Activated CD8-positive, alpha-beta memory T cell treated with anti-CD3 and anti-CD28 coated beads for 1 hour (primary cell): ENCODE measurements around the gene ARID3B.
A peak's percentile ranks its signal among the peaks of the same experiment; 100 is the strongest.
"Not testable (repeated sequence)": the region's sequence is repeated elsewhere in the genome, so short reads cannot be mapped to it uniquely, and the experiment has no call there.

ENCODE experiments used
- DNase-seq, 2 donors: peaks; one replicate each; pipeline ENCODE4 v3.0.0-alpha.2; 2020; ENCODE audit warnings: low read depth in 1 of 2; ENCODE audit errors: extremely low read depth in 1 of 2

ARID3B gene

GRCh38 chr15:74531144-74531811, 9.7 kb upstream of the ARID3B start:
- no peak for DNase-seq

GRCh38 chr15:74535388-74536084, 5.5 kb upstream of the ARID3B start:
- no peak for DNase-seq

DNA sequence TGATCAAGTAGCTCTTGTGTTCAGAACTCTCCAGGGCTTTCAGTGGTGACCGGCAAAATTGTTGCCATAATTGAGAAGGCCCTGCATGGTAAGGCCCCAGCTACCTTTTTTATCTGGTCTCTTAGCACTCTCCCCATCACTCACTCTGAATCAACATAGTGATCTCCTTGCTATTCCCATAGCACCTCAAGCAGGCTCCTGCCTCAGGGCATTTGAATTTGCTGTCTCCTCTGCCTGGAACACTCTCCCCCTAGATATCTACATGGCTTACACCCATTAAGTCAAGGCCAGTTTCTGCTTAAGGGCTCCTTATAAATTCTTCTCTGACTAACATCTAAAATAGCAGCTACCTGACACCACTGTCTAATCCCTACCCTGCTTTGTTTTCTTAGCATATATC, 3.3 kb upstream of the ARID3B start:
- DNase-seq, result no peak

DNA sequence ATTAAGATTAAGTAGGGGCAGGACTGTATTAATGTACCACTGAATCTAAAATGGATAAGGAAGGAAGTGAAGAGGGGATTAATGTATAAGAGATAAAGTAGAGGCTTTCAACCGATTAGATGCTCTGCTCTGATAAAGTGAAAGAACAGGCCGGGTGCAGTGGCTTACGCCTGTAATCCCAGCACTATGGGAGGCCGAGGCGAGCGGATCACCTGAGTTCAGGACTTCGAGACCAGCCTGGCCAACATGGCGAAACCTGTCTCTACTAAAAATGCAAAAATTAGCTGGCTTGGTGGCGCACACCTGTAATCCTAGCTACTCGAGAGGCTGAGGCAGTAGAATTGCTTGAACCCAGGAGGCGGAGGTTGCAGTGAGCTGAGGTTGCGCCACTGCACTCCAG, 1.5 kb upstream of the ARID3B start:
- DNase-seq, result not testable (repeated sequence)

DNA sequence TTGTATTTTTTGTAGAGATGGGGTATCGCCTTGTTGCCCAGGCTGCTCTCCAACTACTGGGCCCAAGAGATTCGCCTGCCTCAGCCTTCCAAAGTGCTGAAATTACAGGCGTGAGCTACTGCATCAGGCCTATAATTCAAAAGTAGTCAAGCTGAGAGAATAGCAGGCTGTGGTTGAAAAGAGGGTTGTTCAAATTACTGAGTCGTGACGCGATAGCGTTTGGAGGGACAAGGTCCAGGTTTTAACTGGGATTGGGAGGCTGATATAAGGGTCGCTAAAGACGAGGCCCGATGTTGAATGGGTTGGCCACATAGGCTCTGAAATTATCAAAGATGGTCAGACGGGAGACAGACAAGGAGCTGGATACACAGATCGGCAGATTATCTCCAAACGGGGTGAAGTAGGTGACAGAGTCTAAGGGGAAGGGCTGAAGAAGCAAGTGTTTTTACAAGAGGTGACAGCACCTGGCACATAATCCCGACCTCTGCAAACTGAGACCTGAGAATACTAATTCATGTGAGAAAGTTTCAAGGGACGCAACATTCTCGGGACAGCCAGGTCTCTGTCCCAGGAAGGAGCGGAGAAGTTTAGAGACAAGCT, 759 bp upstream of the ARID3B start:
- DNase-seq, result no peak

DNA sequence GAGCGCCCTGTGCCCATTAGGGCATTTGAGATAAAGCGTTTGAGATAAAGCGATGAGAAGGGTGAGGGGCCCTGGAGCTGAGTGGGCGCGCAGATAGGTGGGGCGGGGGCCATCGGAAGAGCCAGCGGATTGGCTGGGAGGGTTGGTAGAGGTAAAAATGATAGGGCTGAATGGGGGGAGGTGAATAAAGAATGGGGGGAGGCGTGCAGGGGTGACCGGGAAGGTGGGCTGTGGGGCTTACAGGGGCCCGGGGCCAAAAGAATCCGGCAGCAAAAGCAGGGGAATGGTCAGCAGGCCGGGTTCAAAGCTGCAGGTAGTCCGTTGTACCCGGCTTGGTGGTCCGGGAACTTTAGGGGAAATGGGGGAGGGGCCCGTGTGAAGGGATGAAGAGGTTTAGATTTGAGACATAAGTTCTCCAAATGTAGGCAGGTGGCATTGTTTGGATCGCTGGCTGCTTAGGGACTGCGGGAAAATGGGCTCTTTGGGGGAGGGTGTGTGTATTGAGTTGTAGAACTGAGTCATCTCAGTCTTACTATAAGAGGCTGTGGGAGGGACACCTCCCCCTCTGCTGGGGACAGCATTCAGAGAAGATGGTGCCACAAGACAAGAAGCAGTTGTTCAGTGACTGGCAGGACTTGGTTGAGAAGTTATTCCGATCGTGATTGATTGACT, 610 bp downstream of the ARID3B start:
- peak; percentile 33 to 38 for DNase-seq

DNA sequence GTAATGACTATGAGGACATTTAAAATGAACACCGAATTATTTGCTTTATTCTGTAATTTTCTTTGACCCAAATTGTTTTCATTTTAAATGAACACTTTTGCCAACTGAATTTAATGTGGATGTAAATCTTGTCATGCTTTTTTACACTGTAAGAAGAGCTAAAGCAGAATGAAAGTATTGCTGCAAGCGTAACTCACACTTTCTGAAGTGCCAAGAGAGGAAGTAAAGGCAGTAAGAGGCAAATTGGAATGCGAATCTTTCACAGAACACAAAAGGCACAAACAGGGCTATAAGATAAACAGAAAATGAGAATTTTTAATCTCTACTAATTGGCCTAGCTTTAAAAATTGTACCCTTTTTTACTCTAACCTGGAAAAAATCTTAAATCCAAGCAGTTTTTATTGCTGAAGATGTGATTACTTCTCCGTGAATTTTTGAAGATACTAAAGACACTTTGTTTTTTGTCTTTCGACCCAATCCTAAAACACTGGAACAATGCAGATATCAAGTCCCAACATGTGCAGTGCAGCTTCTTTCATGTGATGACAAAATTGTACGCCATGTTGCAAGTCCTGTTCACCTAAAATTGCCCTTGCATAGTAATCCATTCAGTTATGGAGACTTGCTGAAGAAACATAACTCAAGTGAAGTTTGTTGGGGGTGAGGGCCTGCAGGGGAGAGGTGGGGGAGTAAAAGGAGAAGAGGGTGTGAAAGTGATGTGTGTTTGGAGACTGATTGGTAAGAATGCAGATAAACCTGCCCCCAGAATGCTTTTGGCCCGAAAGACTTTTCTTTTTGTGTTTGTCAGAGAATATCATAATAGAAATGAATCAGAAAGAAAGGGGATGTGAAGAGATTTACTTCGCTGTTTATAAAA, 1.4 kb downstream of the ARID3B start:
- no peak for DNase-seq

- DNase-seq, result no peak
Measured at GRCh38 chr15:74543043-74543422, 2.0 kb downstream of the ARID3B start.

GRCh38 chr15:74543583-74543982, 2.6 kb downstream of the ARID3B start:
- DNase-seq, result no peak

DNA sequence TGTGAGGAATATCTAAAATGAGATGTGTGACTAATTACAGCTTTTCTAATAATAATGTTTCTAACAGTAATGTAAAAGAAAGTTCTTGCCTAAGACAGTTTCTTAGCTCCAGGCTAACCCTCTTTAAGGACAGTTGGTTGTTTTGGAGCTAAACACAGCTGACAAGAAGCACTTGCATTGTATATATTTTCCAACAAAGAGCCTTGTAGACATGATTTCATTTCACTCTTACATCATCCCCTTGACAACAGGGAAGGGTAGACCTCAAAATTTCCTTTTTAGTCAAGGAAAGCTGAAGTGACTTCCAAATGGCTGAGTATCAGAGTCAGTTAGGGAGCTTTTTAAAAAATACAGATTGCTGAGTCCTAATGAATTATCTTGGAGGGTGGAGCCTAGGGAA, 4.1 kb downstream of the ARID3B start:
- no peak for DNase-seq

DNA sequence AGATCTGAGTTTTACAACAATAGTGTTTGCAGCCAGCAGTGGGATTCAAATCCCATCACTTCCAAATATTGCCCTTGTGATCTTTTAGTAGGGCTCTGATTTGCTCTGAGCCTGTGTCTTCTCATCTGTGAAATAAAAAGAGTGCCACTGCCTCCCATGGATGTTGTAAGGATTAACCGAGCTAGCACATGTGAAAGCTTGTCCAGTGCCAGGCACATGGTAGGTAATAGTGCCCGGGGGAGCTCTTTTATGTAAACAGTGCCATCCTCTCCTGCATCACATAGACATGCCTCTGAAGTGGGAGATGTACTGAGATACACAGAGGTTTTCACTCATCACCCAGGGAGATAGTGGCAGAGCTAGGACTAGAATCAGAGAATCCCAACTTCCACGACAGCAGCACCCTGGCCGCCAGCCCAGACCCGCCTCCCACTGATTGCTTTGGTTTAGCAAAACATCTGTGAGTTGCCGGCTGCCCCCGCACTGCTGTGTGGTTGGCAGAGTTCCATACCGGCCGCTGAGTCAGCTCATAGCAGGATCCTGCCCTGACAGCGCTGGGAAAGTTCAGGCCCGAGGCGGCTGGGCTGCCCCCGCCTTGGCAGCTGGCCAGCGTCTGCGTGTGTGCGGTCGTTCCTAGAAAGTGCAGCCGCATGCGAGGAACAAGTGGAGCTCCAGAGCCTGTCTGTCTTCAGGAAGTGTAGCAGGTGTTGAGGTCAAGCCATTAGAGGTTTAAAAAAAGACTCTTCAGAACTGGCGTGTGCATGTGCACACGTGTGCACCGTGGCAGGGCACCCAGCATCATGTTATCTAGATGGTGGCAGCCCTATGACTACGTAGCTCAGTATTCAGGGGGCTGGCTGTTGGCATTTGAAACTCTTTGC, 5.0 kb downstream of the ARID3B start:
- peak; percentile 70 to 91 for DNase-seq

- no peak for DNase-seq
Measured at GRCh38 chr15:74547616-74548015, 6.6 kb downstream of the ARID3B start.

GRCh38 chr15:74548241-74548640, 7.2 kb downstream of the ARID3B start:
- DNase-seq, result no peak

- no peak for DNase-seq
Measured at GRCh38 chr15:74549816-74550215, 8.8 kb downstream of the ARID3B start.

DNA sequence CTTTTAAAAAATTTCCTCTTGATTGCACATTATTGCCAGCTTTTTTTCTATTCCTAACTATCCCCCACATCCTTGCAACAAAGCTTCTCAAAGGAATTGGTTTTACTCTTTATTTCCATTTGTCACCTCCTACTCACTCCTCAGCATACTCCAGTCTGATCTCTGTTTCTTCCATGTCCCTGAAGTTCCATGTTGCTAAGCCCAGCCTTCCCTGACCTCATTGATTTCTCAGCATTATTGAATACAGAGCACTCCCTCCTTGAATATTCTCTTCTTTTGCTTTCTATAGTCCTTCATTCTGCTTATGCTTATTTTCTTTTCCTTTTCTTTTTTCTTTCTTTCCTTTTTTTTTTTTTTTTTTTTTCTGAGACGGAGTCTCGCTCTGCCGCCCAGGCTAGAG, 10.7 kb downstream of the ARID3B start:
- DNase-seq, result no peak

DNA sequence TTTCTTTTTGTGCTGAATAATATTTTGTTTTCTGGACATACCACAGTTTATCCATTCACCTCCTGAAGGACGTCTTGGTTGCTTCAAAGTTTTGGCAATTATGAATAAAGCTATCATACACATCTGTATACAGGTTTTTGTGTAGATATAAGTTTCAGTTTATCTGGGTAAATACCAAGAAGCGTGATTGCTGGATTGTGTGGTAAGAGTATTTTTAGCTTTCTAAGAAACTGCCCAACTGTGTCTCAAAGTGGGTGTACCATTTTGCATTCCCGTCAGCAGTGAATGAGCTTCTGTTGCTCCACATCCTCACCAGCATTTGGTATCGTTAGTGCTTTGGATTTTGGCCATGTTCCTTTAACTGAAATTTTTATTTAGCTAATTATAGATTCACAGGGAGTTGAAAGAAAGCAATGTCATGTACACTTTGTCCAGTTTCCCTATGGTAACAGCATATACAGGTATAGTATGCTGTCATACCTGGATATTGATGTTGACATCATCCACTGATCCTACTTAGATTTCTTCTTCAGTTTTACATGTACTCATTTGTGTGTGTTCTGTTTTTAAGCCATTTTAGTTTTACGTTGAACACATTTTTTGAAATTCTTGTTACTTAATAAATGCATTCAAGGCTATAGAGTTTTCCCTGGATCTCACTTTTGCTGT, 11.9 kb downstream of the ARID3B start:
- DNase-seq, result no peak

DNA sequence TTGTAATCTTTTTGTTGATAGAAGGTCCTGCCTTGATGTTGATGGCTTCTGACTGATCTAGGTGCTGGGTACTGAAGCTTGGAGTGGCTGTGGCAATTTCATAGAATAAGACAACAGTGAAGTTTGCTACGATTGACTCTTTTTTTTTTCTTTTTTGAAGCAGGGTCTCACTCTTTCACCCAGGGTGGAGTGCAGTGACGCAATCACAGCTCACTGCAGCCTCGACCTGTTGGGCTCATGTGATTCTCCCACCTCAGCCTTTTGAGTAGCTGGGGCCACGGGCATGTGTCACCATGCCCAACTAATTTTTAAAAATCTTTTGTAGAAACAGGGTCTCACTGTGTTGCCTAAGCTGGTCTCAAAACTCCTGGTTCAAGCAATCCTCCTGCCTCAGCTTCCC, 14.2 kb downstream of the ARID3B start:
- no peak for DNase-seq

GRCh38 chr15:74558706-74559105, 17.7 kb downstream of the ARID3B start:
- DNase-seq, result no peak

GRCh38 chr15:74563442-74563841, 22.4 kb downstream of the ARID3B start:
- DNase-seq, result no peak
